K562 (cell line): Measurements from ENCODE around the gene APPBP2. TPM values are rescaled to one million over a fixed set of nuclear protein-coding genes. Genes with fewer than 3 reads are reported as not detected.
A peak's percentile ranks its signal among the peaks of the same experiment; 100 is the strongest.

Experiments
- DACH1 ChIP-seq: fragments of 450-650 bp; IDR thresholded peaks from 2 replicates; pipeline ENCODE4 v1.6.1; 2018; ENCODE audit not compliant: partially characterized antibody
- FOSL1 ChIP-seq: fragments of 200-800 bp; sonication (Bioruptor generic); conservative IDR thresholded peaks from 2 replicates; pipeline ENCODE4 v1.6.1; 2016; ENCODE audit warnings: missing genetic modification characterization, missing compliant biosample characterization
- MEIS2 ChIP-seq: fragments of 450-650 bp; IDR thresholded peaks from 2 replicates; pipeline ENCODE4 v1.6.1; 2014; ENCODE audit warnings: mild to moderate bottlenecking; ENCODE audit not compliant: partially characterized antibody
- NFIC ChIP-seq: fragments of 450-650 bp; IDR thresholded peaks from 2 replicates; pipeline ENCODE4 v1.6.1; 2017; ENCODE audit warnings: mild to moderate bottlenecking, inconsistent platforms
- OTX1 ChIP-seq: fragments of 450-650 bp; formaldehyde crosslinking; IDR thresholded peaks from 2 replicates; pipeline ENCODE4 v1.4.0; 2022; ENCODE audit warnings: mild to moderate bottlenecking
- RBM15 ChIP-seq: fragments of 200-400 bp; formaldehyde crosslinking; IDR thresholded peaks from 2 replicates; pipeline ENCODE4 v1.6.1; 2018; ENCODE audit warnings: mild to moderate bottlenecking, low read length, moderate library complexity; ENCODE audit not compliant: insufficient read depth
- SLC30A9 ChIP-seq: fragments of 250-450 bp; sonication (Bioruptor Pico); IDR thresholded peaks from 2 replicates; pipeline ENCODE4 v1.8.0; 2022; ENCODE audit warnings: mild to moderate bottlenecking, moderate library complexity
- ZNF165 ChIP-seq: fragments of 250-450 bp; sonication (Bioruptor Pico); IDR thresholded peaks from 2 replicates; pipeline ENCODE4 v1.4.0; 2020; ENCODE audit warnings: borderline replicate concordance
- ZNF316 ChIP-seq: fragments of 450-650 bp; IDR thresholded peaks from 2 replicates; pipeline ENCODE4 v1.6.1; 2016
- ZNF586 ChIP-seq: fragments of 450-650 bp; formaldehyde crosslinking; conservative IDR thresholded peaks from 2 replicates; pipeline ENCODE4 v1.4.0; 2020; ENCODE audit warnings: mild to moderate bottlenecking, moderate library complexity
- polyA plus RNA-seq, 8 experiments: library from polyadenylated mRNA; depleted of rRNA in 4 of 8; stranded (reverse) in 5 of 8; unstranded in 3 of 8; fragments of >200 nt; fragmentation: Nextera tagmentation in 2 of 8; fragmentation: Illumina TruSeq in 1 of 8; extraction: Ambion mirVana in 2 of 8; extraction: Trizol in 1 of 8; gene quantifications; 2 replicates each; pipeline versions ENCODE4 v1.2.1 to v1.2.3, GENCODE V29; 2011 to 2014; ENCODE audit warnings: inconsistent platforms in 1 of 8, missing spikeins in 1 of 8
- total RNA-seq, 7 experiments: library from RNA; depleted of rRNA in 6 of 7; stranded (reverse); fragments of >200 nt in 6 of 7; fragmentation: Illumina TruSeq in 2 of 7; extraction: Trizol in 2 of 7; gene quantifications; 2 replicates each; pipeline versions ENCODE4 v1.2.1 to v1.2.3, GENCODE V29; 2011 to 2021; ENCODE audit warnings: low replicate concordance in 1 of 7
- TF ChIP-seq, protein P1 (sequence below): fragments of 450-650 bp; IDR thresholded peaks from 2 replicates; pipeline ENCODE4 v1.6.1; 2016
- TF ChIP-seq, protein P2 (sequence below): fragments of 200-600 bp; sonication (generic); IDR thresholded peaks from one replicate; pipeline ENCODE4 v1.6.1; 2012; ENCODE audit warnings: mild to moderate bottlenecking, low read depth, low read length, inconsistent platforms
- TF ChIP-seq, protein P3 (sequence below): fragments of 200-800 bp; sonication (Bioruptor generic); IDR thresholded peaks from 2 replicates; pipeline ENCODE4 v1.6.1; 2017; ENCODE audit warnings: missing genetic modification characterization, missing compliant biosample characterization
- TF ChIP-seq, protein P4 (sequence below): fragments of 250-450 bp; sonication (Bioruptor Pico); IDR thresholded peaks from 2 replicates; pipeline ENCODE4 v1.5.1; 2021; ENCODE audit warnings: mild to moderate bottlenecking

The APPBP2 gene
- total and polyA plus RNA-seq, 9 of the 15 experiments (the other 6 are each of a cell fraction or from before 2014, with no cell fraction given) = 2.7 to 16.8 (median 6.9) TPM

DNA sequence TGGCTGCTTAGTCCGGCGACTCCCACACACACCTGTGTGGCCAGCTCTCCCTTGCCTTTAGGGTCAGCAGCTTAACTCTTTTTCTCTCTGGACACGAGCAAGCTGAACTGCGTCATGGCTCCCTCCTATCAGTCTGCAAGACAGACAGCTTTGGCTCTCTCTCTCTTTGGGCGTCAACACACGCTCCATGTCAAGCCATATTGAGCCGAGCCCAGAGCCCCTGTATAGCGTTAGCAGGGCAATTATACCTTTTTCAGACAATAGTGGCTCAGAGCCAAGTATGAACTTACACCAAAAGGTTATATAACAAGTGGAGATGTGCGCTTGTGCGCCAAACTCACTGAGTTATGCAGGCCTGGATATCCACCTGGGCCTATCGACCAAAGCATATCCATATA, 34.8 kb upstream of the APPBP2 start (continued):
- TF ChIP-seq, protein P1, sequence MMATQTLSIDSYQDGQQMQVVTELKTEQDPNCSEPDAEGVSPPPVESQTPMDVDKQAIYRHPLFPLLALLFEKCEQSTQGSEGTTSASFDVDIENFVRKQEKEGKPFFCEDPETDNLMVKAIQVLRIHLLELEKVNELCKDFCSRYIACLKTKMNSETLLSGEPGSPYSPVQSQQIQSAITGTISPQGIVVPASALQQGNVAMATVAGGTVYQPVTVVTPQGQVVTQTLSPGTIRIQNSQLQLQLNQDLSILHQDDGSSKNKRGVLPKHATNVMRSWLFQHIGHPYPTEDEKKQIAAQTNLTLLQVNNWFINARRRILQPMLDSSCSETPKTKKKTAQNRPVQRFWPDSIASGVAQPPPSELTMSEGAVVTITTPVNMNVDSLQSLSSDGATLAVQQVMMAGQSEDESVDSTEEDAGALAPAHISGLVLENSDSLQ = peak; percentile 66
- TF ChIP-seq ZNF316 (no peak), NFIC (peak; percentile 44), FOSL1 (tag) (no peak), MEIS2 (peak; percentile 30), DACH1 (no peak), SLC30A9 (CRISPR knock-in tag) (no peak), ZNF165 (no peak), OTX1 (CRISPR knock-in tag) (no peak), RBM15 (no peak), ZNF586 (CRISPR knock-in tag) (no peak)
- TF ChIP-seq, protein P2, sequence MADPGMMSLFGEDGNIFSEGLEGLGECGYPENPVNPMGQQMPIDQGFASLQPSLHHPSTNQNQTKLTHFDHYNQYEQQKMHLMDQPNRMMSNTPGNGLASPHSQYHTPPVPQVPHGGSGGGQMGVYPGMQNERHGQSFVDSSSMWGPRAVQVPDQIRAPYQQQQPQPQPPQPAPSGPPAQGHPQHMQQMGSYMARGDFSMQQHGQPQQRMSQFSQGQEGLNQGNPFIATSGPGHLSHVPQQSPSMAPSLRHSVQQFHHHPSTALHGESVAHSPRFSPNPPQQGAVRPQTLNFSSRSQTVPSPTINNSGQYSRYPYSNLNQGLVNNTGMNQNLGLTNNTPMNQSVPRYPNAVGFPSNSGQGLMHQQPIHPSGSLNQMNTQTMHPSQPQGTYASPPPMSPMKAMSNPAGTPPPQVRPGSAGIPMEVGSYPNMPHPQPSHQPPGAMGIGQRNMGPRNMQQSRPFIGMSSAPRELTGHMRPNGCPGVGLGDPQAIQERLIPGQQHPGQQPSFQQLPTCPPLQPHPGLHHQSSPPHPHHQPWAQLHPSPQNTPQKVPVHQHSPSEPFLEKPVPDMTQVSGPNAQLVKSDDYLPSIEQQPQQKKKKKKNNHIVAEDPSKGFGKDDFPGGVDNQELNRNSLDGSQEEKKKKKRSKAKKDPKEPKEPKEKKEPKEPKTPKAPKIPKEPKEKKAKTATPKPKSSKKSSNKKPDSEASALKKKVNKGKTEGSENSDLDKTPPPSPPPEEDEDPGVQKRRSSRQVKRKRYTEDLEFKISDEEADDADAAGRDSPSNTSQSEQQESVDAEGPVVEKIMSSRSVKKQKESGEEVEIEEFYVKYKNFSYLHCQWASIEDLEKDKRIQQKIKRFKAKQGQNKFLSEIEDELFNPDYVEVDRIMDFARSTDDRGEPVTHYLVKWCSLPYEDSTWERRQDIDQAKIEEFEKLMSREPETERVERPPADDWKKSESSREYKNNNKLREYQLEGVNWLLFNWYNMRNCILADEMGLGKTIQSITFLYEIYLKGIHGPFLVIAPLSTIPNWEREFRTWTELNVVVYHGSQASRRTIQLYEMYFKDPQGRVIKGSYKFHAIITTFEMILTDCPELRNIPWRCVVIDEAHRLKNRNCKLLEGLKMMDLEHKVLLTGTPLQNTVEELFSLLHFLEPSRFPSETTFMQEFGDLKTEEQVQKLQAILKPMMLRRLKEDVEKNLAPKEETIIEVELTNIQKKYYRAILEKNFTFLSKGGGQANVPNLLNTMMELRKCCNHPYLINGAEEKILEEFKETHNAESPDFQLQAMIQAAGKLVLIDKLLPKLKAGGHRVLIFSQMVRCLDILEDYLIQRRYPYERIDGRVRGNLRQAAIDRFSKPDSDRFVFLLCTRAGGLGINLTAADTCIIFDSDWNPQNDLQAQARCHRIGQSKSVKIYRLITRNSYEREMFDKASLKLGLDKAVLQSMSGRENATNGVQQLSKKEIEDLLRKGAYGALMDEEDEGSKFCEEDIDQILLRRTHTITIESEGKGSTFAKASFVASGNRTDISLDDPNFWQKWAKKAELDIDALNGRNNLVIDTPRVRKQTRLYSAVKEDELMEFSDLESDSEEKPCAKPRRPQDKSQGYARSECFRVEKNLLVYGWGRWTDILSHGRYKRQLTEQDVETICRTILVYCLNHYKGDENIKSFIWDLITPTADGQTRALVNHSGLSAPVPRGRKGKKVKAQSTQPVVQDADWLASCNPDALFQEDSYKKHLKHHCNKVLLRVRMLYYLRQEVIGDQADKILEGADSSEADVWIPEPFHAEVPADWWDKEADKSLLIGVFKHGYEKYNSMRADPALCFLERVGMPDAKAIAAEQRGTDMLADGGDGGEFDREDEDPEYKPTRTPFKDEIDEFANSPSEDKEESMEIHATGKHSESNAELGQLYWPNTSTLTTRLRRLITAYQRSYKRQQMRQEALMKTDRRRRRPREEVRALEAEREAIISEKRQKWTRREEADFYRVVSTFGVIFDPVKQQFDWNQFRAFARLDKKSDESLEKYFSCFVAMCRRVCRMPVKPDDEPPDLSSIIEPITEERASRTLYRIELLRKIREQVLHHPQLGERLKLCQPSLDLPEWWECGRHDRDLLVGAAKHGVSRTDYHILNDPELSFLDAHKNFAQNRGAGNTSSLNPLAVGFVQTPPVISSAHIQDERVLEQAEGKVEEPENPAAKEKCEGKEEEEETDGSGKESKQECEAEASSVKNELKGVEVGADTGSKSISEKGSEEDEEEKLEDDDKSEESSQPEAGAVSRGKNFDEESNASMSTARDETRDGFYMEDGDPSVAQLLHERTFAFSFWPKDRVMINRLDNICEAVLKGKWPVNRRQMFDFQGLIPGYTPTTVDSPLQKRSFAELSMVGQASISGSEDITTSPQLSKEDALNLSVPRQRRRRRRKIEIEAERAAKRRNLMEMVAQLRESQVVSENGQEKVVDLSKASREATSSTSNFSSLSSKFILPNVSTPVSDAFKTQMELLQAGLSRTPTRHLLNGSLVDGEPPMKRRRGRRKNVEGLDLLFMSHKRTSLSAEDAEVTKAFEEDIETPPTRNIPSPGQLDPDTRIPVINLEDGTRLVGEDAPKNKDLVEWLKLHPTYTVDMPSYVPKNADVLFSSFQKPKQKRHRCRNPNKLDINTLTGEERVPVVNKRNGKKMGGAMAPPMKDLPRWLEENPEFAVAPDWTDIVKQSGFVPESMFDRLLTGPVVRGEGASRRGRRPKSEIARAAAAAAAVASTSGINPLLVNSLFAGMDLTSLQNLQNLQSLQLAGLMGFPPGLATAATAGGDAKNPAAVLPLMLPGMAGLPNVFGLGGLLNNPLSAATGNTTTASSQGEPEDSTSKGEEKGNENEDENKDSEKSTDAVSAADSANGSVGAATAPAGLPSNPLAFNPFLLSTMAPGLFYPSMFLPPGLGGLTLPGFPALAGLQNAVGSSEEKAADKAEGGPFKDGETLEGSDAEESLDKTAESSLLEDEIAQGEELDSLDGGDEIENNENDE = no peak
- TF ChIP-seq, protein P3, sequence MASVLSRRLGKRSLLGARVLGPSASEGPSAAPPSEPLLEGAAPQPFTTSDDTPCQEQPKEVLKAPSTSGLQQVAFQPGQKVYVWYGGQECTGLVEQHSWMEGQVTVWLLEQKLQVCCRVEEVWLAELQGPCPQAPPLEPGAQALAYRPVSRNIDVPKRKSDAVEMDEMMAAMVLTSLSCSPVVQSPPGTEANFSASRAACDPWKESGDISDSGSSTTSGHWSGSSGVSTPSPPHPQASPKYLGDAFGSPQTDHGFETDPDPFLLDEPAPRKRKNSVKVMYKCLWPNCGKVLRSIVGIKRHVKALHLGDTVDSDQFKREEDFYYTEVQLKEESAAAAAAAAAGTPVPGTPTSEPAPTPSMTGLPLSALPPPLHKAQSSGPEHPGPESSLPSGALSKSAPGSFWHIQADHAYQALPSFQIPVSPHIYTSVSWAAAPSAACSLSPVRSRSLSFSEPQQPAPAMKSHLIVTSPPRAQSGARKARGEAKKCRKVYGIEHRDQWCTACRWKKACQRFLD (CRISPR knock-in tag) = no peak
- TF ChIP-seq, protein P4, sequence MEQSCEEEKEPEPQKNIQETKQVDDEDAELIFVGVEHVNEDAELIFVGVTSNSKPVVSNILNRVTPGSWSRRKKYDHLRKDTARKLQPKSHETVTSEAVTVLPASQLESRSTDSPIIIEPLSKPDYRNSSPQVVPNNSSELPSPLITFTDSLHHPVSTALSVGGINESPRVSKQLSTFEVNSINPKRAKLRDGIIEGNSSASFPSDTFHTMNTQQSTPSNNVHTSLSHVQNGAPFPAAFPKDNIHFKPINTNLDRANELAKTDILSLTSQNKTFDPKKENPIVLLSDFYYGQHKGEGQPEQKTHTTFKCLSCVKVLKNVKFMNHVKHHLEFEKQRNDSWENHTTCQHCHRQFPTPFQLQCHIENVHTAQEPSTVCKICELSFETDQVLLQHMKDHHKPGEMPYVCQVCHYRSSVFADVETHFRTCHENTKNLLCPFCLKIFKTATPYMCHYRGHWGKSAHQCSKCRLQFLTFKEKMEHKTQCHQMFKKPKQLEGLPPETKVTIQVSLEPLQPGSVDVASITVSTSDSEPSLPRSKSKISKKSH (CRISPR knock-in tag) = no peak
